Mesenchymal stem cell (in vitro differentiated cells and primary cell): Measurements from ENCODE around the gene MED15.
A peak's percentile ranks its signal among the peaks of the same experiment; 100 is the strongest.

Experiments used
- DNase-seq: peaks from one replicate; pipeline ENCODE4 v3.0.0-alpha.2; 2013
- H2AFZ ChIP-seq: one replicate; pipeline ENCODE4 v1.6.1; 2013; ENCODE audit warnings: low read depth, mild to moderate bottlenecking, control low read depth, inconsistent platforms, low read length, moderate library complexity
- H2AK5ac ChIP-seq: 2 replicates; pipeline ENCODE4 v1.6.1; 2013; ENCODE audit warnings: low read length, moderate library complexity, mild to moderate bottlenecking, inconsistent platforms; ENCODE audit not compliant: severe bottlenecking
- H2BK120ac ChIP-seq: one replicate; pipeline ENCODE4 v1.6.1; 2013; ENCODE audit warnings: low read depth, mild to moderate bottlenecking, inconsistent platforms, low read length, moderate library complexity
- H2BK12ac ChIP-seq, 2 experiments: one replicate each; pipeline ENCODE4 v1.6.1; 2013; ENCODE audit warnings: inconsistent platforms in 2 of 2, low read length in 2 of 2, mild to moderate bottlenecking in 2 of 2, moderate library complexity in 2 of 2, control low read depth in 1 of 2
- H2BK15ac ChIP-seq: one replicate; pipeline ENCODE4 v1.6.1; 2013; ENCODE audit warnings: mild to moderate bottlenecking, low read depth, inconsistent platforms; ENCODE audit not compliant: poor library complexity, severe bottlenecking
- H2BK5ac ChIP-seq: 2 replicates; pipeline ENCODE4 v1.6.1; 2013; ENCODE audit warnings: low read depth, mild to moderate bottlenecking, low read length, control low read depth, inconsistent platforms; ENCODE audit not compliant: poor library complexity, severe bottlenecking
- H3K14ac ChIP-seq, 2 experiments: one replicate each; pipeline ENCODE4 v1.6.1; 2013; ENCODE audit warnings: inconsistent platforms in 2 of 2, low read length in 2 of 2, control low read depth in 1 of 2, mild to moderate bottlenecking in 1 of 2, moderate library complexity in 1 of 2
- H3K18ac ChIP-seq, 2 experiments: one replicate each; pipeline ENCODE4 v1.6.1; 2013; ENCODE audit warnings: inconsistent platforms in 2 of 2, low read length in 2 of 2, control low read depth in 1 of 2, low read depth in 1 of 2, mild to moderate bottlenecking in 1 of 2
- H3K23ac ChIP-seq, 2 experiments: one replicate each; pipeline ENCODE4 v1.6.1; 2013; ENCODE audit warnings: inconsistent platforms in 2 of 2, low read length in 2 of 2, mild to moderate bottlenecking in 2 of 2, moderate library complexity in 2 of 2, control low read depth in 1 of 2
- H3K27ac ChIP-seq: 2 replicates; pipeline ENCODE4 v1.5.1; 2013; ENCODE audit warnings: mild to moderate bottlenecking, moderate library complexity, low read length, control low read depth, inconsistent platforms; ENCODE audit not compliant: poor library complexity, severe bottlenecking
- H3K27me3 ChIP-seq, 2 experiments: 2 replicates each; pipeline versions ENCODE4 v1.6.1 to v1.7.0; 2013; ENCODE audit warnings: low read length in 2 of 2, mild to moderate bottlenecking in 2 of 2, moderate library complexity in 2 of 2, control low read depth in 1 of 2, inconsistent platforms in 1 of 2; ENCODE audit not compliant: control insufficient read depth in 1 of 2, insufficient read depth in 1 of 2
- H3K36me3 ChIP-seq, 2 experiments: 2 replicates each; pipeline versions ENCODE4 v1.6.1 to v1.7.0; 2013; ENCODE audit warnings: low read length in 2 of 2, control low read depth in 1 of 2, inconsistent platforms in 1 of 2, low read depth in 1 of 2, mild to moderate bottlenecking in 1 of 2; ENCODE audit not compliant: insufficient read depth in 2 of 2, control insufficient read depth in 1 of 2
- H3K4ac ChIP-seq, 2 experiments: one replicate each; pipeline ENCODE4 v1.6.1; 2013; ENCODE audit warnings: inconsistent platforms in 2 of 2, low read length in 2 of 2, mild to moderate bottlenecking in 2 of 2, moderate library complexity in 2 of 2, control low read depth in 1 of 2, low read depth in 1 of 2
- H3K4me1 ChIP-seq: 2 replicates; pipeline ENCODE4 v1.6.1; 2013; ENCODE audit warnings: low read depth, low read length, control low read depth; ENCODE audit not compliant: control insufficient read depth, insufficient read depth
- H3K4me2 ChIP-seq: 2 replicates; pipeline ENCODE4 v1.6.1; 2013; ENCODE audit warnings: low read length, mild to moderate bottlenecking, inconsistent platforms; ENCODE audit not compliant: poor library complexity, severe bottlenecking
- H3K4me3 ChIP-seq, 2 experiments: 2 replicates each; pipeline versions ENCODE4 v1.5.1 to v1.7.0; 2013; ENCODE audit warnings: low read length in 2 of 2, mild to moderate bottlenecking in 2 of 2, control low read depth in 1 of 2, low read depth in 1 of 2; ENCODE audit not compliant: insufficient read depth in 1 of 2
- H3K79me1 ChIP-seq: replicated peaks from 2 replicates; pipeline ENCODE4 v1.6.1; 2013; ENCODE audit warnings: mild to moderate bottlenecking, control low read depth, low read length, inconsistent platforms; ENCODE audit not compliant: poor library complexity, severe bottlenecking
- H3K9ac ChIP-seq: 2 replicates; pipeline ENCODE4 v1.7.0; 2013; ENCODE audit warnings: mild to moderate bottlenecking, low read length, moderate library complexity
- H3K9me3 ChIP-seq: 2 replicates; pipeline ENCODE4 v1.7.0; 2013; ENCODE audit warnings: mild to moderate bottlenecking, low read length; ENCODE audit not compliant: control insufficient read depth
- H4K8ac ChIP-seq: one replicate; pipeline ENCODE4 v1.6.1; 2013; ENCODE audit warnings: inconsistent platforms, mild to moderate bottlenecking, low read length, moderate library complexity
- H4K91ac ChIP-seq: one replicate; pipeline ENCODE4 v1.6.1; 2013; ENCODE audit warnings: mild to moderate bottlenecking, low read length, inconsistent platforms
- WGBS: methylation state at CpG from one replicate; pipeline ENCODE4 v1.1.7; 2013; ENCODE audit warnings: mixed read lengths; 5-methylcytosine and 5-hydroxymethylcytosine counted together

MED15 gene

DNA sequence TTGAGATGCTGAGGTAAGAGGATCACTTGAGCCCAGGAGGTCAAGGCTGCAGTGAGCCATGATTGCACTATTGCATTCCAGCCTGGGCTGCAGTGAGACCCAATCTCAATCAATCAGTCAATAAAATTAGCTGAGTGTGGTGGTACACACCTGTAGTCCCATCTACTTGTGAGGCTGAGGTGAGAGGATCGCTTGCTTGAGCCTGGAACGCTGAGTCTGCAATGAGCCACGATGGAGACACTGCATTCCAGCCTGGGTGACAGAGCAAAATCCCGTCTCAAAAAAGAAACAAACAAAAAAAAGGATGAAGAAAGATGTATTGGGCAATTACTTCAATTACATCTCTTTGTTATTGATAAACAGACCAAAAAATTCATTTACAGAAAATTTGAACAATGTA, 54.5 kb downstream of the MED15 start:
- no peak overlapping the region for H3K18ac ChIP-seq
- no peak overlapping the region for H2BK5ac ChIP-seq
- peaks cover 22% of the 10 kb centered on the region for H3K79me1 ChIP-seq
- H3K27ac ChIP-seq = no peak overlapping the region
- H3K4ac ChIP-seq = no peak overlapping the region
- peaks cover 33% of the 10 kb centered on the region for H3K4me1 ChIP-seq
- no peaks in the 10 kb centered on the region for H3K27me3 ChIP-seq
- no peak overlapping the region for H4K8ac ChIP-seq
- no peak overlapping the region for H2BK12ac ChIP-seq
- no peak overlapping the region for H3K4me3 ChIP-seq
- peaks cover 5% of the 10 kb centered on the region for H3K9me3 ChIP-seq
- H3K9ac ChIP-seq = no peak overlapping the region
- WGBS = 95% methylated on average over 2 of the region's 4 CpGs
- no peak overlapping the region for H3K4me2 ChIP-seq
- H2BK120ac ChIP-seq = no peak overlapping the region
- DNase-seq = no peak
- H3K23ac ChIP-seq = no peak overlapping the region
- no peak overlapping the region for H2AK5ac ChIP-seq
- H2AFZ ChIP-seq = no peak overlapping the region
- no peak overlapping the region for H3K14ac ChIP-seq
- no peak overlapping the region for H2BK15ac ChIP-seq
- H4K91ac ChIP-seq = no peak overlapping the region
- peaks cover 56 to 84% of the 10 kb centered on the region in 2 experiments for H3K36me3 ChIP-seq

DNA sequence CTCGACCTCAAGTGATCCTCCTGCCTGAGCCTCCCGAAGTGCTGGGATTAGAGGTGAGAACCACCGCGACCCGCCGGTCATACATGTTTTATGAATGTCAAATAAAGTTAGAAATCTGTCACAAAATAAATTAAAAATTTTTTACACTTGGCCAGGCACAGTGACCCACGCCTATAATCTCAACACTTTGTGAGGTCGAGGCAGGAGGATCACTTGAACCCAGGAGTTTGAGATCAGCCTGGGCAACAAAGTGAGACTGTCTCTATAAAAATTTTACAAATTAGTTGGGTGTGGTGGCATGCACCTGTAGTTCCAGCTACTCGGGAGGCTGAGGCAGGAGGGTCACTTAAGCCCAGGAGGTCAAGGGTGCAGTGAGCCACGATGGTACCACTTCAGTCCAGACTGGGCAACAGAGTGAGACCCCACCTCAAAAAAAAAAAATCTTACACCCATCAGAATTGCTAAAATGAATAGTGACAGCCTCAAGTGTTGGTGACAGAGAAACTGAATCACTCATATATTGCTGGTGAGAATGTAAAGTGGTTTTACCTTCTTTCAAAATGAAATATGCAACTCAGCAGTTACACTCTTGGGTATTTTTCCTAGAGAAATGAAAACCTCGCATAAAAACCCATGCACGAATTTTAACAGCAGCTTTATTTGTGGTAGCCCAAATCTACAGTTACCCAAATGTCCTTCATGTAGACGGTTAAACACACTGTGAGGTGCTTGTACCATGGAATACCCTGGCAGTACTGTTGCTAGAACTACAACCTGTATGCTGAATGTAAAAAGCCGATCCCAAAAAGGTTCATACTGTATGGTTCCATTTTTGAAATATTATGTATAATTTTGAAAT, 55.4 kb downstream of the MED15 start:
- Histone ChIP-seq H2BK120ac (no peak overlapping the region), H3K4ac (no peak overlapping the region), H3K4me2 (no peak overlapping the region), H3K27me3 (no peaks in the 10 kb centered on the region), H2BK5ac (no peak overlapping the region), H2AK5ac (no peak overlapping the region), H3K14ac (no peak overlapping the region), H3K36me3 (peaks cover 57 to 86% of the 10 kb centered on the region in 2 experiments), H3K79me1 (peaks cover 19% of the 10 kb centered on the region), H2BK15ac (no peak overlapping the region), H4K91ac (no peak overlapping the region), H2BK12ac (no peak overlapping the region), H3K9ac (no peak overlapping the region), H2AFZ (no peak overlapping the region), H3K4me1 (peaks cover 34% of the 10 kb centered on the region), H3K9me3 (peaks cover 5% of the 10 kb centered on the region), H4K8ac (no peak overlapping the region), H3K23ac (no peak overlapping the region), H3K18ac (no peak overlapping the region), H3K4me3 (no peak overlapping the region), H3K27ac (no peak overlapping the region)
- WGBS = 97% methylated on average over 7 of the region's 14 CpGs
- no peak for DNase-seq

DNA sequence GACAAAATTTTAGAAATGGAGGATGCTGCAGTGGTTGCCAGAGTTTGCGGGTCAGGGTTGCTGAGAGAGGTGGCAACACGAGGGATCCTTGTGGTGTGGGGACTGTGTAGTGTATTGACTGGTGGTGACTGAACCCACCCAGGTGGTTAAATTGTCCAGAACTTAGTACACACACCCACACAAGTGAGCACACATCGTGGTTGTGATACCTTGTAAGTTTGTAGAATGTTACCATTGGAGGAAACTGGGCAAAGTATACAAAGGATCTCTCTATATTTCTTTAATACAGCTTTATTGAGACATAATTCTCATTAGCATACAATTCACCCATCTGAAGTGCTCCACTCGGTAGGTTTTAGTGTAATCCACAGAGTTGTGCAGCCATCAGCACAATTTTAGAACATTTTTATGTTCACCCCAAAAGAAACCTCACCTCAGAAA, 56.1 kb downstream of the MED15 start:
- Histone ChIP-seq H2BK15ac (no peak overlapping the region), H3K27me3 (no peaks in the 10 kb centered on the region), H3K4me1 (peaks cover 36% of the 10 kb centered on the region), H2BK120ac (no peak overlapping the region), H3K18ac (no peak overlapping the region), H2AFZ (no peak overlapping the region), H3K14ac (no peak overlapping the region), H4K8ac (peak overlapping the region; percentile 13), H2AK5ac (no peak overlapping the region), H3K9me3 (peaks cover 5% of the 10 kb centered on the region), H2BK5ac (no peak overlapping the region), H3K36me3 (peaks cover 57 to 86% of the 10 kb centered on the region in 2 experiments), H4K91ac (no peak overlapping the region), H3K4me2 (no peak overlapping the region), H3K23ac (no peak overlapping the region), H3K27ac (peak overlapping the region; percentile 53), H3K79me1 (peaks cover 18% of the 10 kb centered on the region), H3K4ac (no peak overlapping the region), H3K4me3 (no peak overlapping the region), H2BK12ac (no peak overlapping the region), H3K9ac (no peak overlapping the region)
- DNase-seq = no peak
- WGBS = 99% methylated on average over 3 of the region's 4 CpGs

DNA sequence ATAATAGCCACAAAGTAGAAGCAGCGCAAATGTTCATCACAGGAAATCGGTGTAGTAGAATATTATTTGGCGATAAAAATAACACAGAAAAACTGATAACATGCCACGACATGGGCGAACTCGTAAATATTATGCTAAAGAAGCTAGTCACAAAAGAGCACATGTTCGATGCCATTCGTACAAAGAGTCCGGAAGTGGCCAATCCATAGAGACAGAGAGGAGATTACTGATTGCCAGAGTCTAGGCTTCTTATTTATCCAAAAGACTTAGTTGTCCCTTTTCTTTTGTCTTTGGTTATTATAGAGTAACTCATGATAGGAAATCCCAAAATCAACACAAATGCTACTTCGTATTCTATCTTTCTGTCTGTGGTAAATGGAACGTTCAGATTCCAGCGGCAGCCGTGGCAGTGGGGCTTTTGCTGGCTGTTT, 56.5 kb downstream of the MED15 start:
- Histone ChIP-seq H3K23ac (no peak overlapping the region), H2AFZ (no peak overlapping the region), H3K14ac (no peak overlapping the region), H4K8ac (no peak overlapping the region), H3K79me1 (peaks cover 15% of the 10 kb centered on the region), H3K27me3 (no peaks in the 10 kb centered on the region), H3K4me3 (no peak overlapping the region), H2BK120ac (no peak overlapping the region), H3K9me3 (peaks cover 3% of the 10 kb centered on the region), H2BK15ac (no peak overlapping the region), H2BK5ac (no peak overlapping the region), H3K27ac (peak overlapping the region; percentile 53), H3K4ac (no peak overlapping the region), H3K4me2 (no peak overlapping the region), H3K36me3 (peaks cover 57 to 84% of the 10 kb centered on the region in 2 experiments), H4K91ac (no peak overlapping the region), H2AK5ac (no peak overlapping the region), H3K9ac (no peak overlapping the region), H3K4me1 (peaks cover 41% of the 10 kb centered on the region), H2BK12ac (no peak overlapping the region), H3K18ac (no peak overlapping the region)
- DNase-seq = no peak
- 81% methylated on average over 13 of the region's 13 CpGs for WGBS
